Cardiac muscle cell (in vitro differentiated cells and primary cell): ENCODE data around the gene CDK11A. TPM values are rescaled to one million over a fixed set of nuclear protein-coding genes. Genes with fewer than 3 reads are reported as not detected.

Source experiments
- DNase-seq, 2 donors: peaks; one replicate each; pipeline versions ENCODE4 v3.0.0 to v3.0.0-alpha.2; 2010 to 2017; ENCODE audit warnings: low read depth in 1 of 2, low spot score in 1 of 2
- H3K27ac ChIP-seq: fragments of 200-600 bp; sonication (generic); 2 replicates; pipeline ENCODE4 v1.5.1; 2016
- H3K27me3 ChIP-seq: fragments of 200-600 bp; sonication (generic); 2 replicates; pipeline ENCODE4 v1.6.0; 2016; ENCODE audit warnings: control low read depth
- H3K36me3 ChIP-seq: fragments of 200-600 bp; sonication (generic); 2 replicates; pipeline ENCODE4 v1.5.1; 2016; ENCODE audit warnings: control low read depth
- H3K4me1 ChIP-seq: fragments of 200-600 bp; sonication (generic); 2 replicates; pipeline ENCODE4 v1.8.1; 2017; ENCODE audit warnings: low read depth, mild to moderate bottlenecking, mixed run types
- H3K4me3 ChIP-seq: fragments of 200-600 bp; sonication (generic); 2 replicates; pipeline ENCODE4 v1.5.1; 2016; ENCODE audit warnings: mild to moderate bottlenecking
- H3K9me3 ChIP-seq: fragments of 200-600 bp; sonication (generic); 2 replicates; pipeline ENCODE4 v1.5.1; 2017; ENCODE audit warnings: low read depth, mild to moderate bottlenecking, control low read depth
- CTCF ChIP-seq: IDR thresholded peaks from 2 replicates; pipeline ENCODE4 v1.5.1; 2012; ENCODE audit warnings: low read depth, mild to moderate bottlenecking, low read length
- polyA plus RNA-seq: library from polyadenylated mRNA; unstranded; fragments of >200 nt; fragmentation: Nextera tagmentation; extraction: Ambion mirVana; gene quantifications from 2 replicates; pipeline ENCODE4 v1.2.1, GENCODE V29; 2016
- total RNA-seq: library from RNA; depleted of rRNA; stranded (reverse); fragments of >200 nt; gene quantifications from 2 replicates; pipeline ENCODE4 v1.2.3, GENCODE V29; 2016

Gene CDK11A
- total and polyA plus RNA-seq, 2 experiments from 2014 or later, result 13.2 to 16.6 TPM

DNA sequence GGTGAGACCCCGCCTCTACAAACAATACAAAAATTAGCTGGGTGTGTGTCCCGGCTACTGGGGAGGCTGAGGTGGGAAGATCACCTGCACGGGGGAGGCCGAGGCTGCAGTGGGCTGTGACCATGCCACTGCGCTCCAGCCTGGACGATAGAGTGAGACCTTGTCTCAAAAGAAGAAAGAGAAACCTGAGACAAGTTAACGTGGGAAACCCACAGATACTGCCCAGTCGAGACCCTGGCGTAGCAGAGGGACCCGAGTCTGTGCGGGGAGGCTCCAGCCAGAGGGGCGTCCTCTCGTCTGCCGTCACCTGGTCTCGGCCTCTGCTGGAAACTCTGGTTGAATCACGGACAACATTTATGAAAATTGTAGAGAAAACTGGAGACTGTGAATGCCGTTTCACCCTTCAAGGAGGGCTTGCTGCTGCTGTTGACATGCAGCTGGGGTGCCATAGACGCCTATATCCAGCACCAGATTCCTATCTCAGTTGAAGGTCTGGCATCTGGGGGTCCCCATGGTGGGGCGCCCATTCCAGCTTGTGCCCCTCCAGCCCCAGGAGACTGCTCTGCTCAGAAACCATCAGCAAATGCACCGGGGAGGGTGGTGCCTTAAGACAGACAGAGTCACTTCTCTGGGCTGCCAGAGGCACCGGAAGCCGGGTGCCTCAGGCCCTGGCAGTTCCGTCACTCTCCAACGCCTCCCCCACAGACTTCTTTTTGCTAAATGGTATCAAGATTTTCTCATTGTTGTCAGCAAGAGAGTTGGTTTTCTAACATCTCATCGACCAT is 51.8 kb downstream of the CDK11A start:
- TF ChIP-seq CTCF, result no peak
- DNase-seq, result no peak
- Histone ChIP-seq H3K4me1 (no peaks in the 10 kb centered on the region), H3K36me3 (peaks cover 11% of the 10 kb centered on the region), H3K27ac (no peak overlapping the region), H3K9me3 (no peaks in the 10 kb centered on the region), H3K4me3 (no peak overlapping the region), H3K27me3 (no peaks in the 10 kb centered on the region)

GRCh38 chr1:1671365-1672119 is 52.6 kb downstream of the CDK11A start:
- TF ChIP-seq CTCF, result no peak
- no peak for DNase-seq
- Histone ChIP-seq H3K36me3 (peaks cover 12% of the 10 kb centered on the region), H3K27me3 (no peaks in the 10 kb centered on the region), H3K27ac (no peak overlapping the region), H3K4me1 (no peaks in the 10 kb centered on the region), H3K9me3 (no peaks in the 10 kb centered on the region), H3K4me3 (no peak overlapping the region)

DNA sequence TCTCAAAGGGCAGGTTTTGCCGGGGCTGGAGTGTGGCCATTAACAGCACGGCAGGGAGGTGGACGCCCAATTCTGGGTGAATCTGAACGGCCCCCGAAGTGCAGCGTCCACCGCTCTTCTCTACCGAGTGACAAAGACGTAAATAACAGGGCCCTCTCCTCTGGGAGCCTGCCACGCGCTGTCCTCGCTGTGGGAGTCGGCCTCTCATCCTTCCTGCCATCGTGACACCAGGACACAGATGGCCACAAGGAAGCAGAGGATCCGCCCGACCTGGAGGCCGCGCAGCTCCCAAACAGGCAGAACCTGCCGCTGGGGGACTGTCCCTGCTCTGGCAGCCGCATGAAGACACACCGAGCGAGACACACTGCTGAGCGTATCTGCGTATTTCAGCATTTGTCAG is 53.3 kb downstream of the CDK11A start:
- H3K36me3 ChIP-seq, result peaks cover 19% of the 10 kb centered on the region
- no peak overlapping the region for H3K4me3 ChIP-seq
- DNase-seq, result no peak
- no peaks in the 10 kb centered on the region for H3K4me1 ChIP-seq
- no peak overlapping the region for H3K27ac ChIP-seq
- TF ChIP-seq CTCF, result no peak
- H3K9me3 ChIP-seq, result no peaks in the 10 kb centered on the region
- H3K27me3 ChIP-seq, result no peaks in the 10 kb centered on the region

DNA sequence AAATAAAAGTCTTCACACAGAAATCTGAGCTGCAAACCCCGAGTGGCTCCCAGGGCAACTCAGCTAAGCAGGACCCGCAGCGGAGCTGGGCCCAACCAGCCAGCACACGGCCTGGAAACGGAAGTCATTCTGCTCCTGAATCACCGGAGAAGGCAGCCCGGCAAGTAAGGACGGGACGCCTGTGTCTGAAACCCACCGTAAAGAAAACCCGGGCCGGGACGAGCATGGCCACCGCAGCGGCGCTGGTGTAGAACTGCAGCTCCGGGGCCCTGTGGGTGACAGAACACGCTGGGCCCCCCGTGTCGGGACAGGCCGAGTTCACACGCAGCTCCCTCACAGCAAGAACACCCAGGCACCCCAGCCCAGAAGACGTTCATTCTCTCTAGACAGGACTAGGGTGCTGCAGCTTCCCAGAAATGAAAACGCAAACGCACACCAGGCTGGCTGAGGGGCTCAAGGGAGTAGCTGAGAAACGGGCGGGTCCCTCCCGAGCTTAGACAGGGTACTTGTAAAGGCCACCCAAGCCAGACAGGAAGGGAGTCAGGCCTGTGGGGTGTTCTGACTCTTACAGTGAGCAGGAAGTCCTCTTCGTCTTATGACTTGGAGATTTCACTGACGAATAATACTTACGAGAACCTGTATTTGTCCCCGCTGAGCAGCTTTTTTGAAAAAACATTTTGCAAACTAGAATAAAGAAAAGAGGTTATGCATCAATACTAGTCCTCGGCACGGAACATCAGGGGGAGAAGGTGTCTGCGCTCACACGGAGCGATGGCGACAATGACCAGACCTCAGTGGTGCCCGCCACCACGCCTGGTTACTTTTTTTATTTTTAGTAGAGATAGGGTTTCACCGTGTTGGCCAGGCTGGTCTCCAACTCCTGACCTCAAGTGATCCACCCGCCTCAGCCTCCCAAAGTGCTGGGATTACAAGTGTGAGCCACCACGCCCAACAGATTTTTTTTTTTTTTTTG is 54.4 kb downstream of the CDK11A start:
- no peak for DNase-seq
- no peak overlapping the region for H3K4me3 ChIP-seq
- H3K36me3 ChIP-seq, result peaks cover 28% of the 10 kb centered on the region
- H3K9me3 ChIP-seq, result no peaks in the 10 kb centered on the region
- H3K4me1 ChIP-seq, result no peaks in the 10 kb centered on the region
- no peak for TF ChIP-seq CTCF
- no peaks in the 10 kb centered on the region for H3K27me3 ChIP-seq
- no peak overlapping the region for H3K27ac ChIP-seq

GRCh38 chr1:1666526-1666925 is 57.6 kb downstream of the CDK11A start:
- no peak for TF ChIP-seq CTCF
- no peak overlapping the region for H3K4me3 ChIP-seq
- H3K27me3 ChIP-seq, result no peaks in the 10 kb centered on the region
- H3K36me3 ChIP-seq, result peaks cover 25% of the 10 kb centered on the region
- DNase-seq, result no peak
- H3K27ac ChIP-seq, result no peak overlapping the region
- no peaks in the 10 kb centered on the region for H3K4me1 ChIP-seq
- H3K9me3 ChIP-seq, result no peaks in the 10 kb centered on the region
